Measurements from ENCODE around the gene LRRFIP2. TPM values are rescaled to one million over a fixed set of nuclear protein-coding genes. Genes with fewer than 3 reads are reported as not detected.
A peak's percentile ranks its signal among the peaks of the same experiment; 100 is the strongest.

LRRFIP2 gene
- total RNA-seq, 3 donors from 2014 or later, result 24.8 to 40.8 (median 26.6) TPM

DNA sequence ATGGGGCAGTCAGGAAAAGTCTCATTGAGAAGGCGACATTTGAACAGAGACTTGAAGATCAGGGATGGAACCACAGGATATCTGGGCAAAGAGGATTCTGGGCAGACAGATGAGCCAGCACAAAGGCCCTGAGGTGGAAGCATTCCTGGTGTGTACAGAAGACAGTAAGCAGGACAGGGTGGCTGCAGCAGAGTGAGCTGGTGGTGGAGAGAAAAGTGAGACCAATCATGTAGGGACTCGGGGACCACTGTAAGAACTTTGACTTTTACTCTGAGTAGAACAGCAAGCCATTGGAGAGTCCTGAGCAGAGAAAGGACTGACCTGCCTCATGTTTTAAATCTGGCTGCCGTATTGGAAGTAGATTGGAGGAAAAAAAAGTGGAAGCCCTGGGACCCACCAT lies 29.9 kb upstream of the LRRFIP2 start:
- no peaks in the 10 kb centered on the region for H3K9me3 Mint-ChIP-seq

DNA sequence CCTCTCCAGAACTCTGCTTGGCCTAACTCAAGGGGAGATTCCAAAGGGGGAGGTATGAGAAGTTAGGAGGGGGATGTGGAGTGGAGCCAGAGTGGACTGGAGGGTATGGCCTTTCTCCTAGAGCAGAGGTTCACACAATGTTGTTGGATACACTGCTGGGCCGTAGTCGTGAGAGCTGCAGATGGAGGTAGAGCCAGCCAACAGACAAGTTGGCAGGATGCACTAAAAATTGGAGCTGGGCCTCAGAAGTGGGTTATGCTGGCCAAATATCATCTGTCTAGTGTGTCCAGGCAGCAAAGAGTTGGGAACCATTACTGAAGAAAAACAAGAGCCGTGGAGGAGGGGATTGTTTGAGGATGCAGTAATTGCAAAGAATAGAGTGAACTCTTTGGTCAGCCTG lies 27.7 kb upstream of the LRRFIP2 start:
- Mint-ChIP-seq H3K36me3 (ENCODE audit: insufficient read depth) (no peaks in the 10 kb centered on the region), H3K4me3 (no peak overlapping the region), H3K9me3 (no peaks in the 10 kb centered on the region), H3K4me1 (ENCODE audit: low read depth) (no peaks in the 10 kb centered on the region), H3K27me3 (ENCODE audit: low read depth) (no peaks in the 10 kb centered on the region)
- no peak for ATAC-seq
- no peak for DNase-seq

More for the DNA sequence above, 29.9 kb upstream of the LRRFIP2 start:
- no peaks in the 10 kb centered on the region for H3K27me3 Mint-ChIP-seq (ENCODE audit: low read depth)
- H3K36me3 Mint-ChIP-seq (ENCODE audit: insufficient read depth), result no peaks in the 10 kb centered on the region
- no peak overlapping the region for H3K4me3 Mint-ChIP-seq
- no peak for ATAC-seq
- no peak for DNase-seq
- no peaks in the 10 kb centered on the region for H3K4me1 Mint-ChIP-seq (ENCODE audit: low read depth)

DNA sequence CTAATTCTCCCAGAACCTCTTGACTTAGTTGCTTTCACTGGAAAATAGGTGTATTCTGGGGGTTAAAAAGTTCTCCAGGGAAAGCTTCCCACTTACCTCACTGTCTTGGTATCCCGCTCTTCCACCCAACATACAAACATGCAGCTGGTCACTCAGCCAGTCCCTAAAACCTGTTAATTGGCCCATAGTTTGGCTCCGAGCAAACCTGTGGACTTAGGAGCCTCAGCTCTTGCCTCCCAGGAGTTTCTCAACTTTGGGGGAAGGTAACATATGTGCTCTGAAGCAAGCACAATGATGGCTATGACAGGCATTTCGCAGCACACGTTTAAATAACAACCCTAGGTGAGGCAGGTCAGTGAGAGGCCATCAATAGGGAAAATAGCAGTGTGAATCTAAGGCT lies 25.8 kb upstream of the LRRFIP2 start:
- no peaks in the 10 kb centered on the region for H3K27me3 Mint-ChIP-seq (ENCODE audit: low read depth)
- no peaks in the 10 kb centered on the region for H3K4me1 Mint-ChIP-seq (ENCODE audit: low read depth)
- H3K4me3 Mint-ChIP-seq, result no peak overlapping the region
- ATAC-seq (no peak), DNase-seq (no peak)
- H3K36me3 Mint-ChIP-seq (ENCODE audit: insufficient read depth), result no peaks in the 10 kb centered on the region
- no peaks in the 10 kb centered on the region for H3K9me3 Mint-ChIP-seq

DNA sequence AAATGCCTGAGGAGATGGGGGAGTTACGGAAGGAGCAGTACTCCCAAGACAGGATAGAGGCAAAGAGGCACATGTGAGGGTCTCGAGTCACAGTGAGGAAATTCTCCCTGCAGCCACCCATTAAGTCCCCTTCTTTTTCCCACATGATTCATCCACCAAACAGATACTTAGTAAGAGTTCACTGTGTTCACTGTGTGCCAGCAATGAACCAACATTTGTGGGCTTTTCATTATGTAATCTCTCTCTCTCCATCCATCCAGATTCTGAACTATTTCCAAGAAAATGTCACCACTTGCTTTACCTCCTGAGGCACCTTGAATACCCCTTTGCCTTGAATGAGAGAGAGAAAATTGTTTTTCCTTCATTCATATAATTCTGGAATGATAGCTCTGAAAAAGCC lies 24.6 kb upstream of the LRRFIP2 start:
- H3K27me3 Mint-ChIP-seq (ENCODE audit: low read depth), result no peaks in the 10 kb centered on the region
- ATAC-seq, result no peak
- DNase-seq, result no peak
- no peaks in the 10 kb centered on the region for H3K36me3 Mint-ChIP-seq (ENCODE audit: insufficient read depth)
- H3K4me3 Mint-ChIP-seq, result no peak overlapping the region
- H3K4me1 Mint-ChIP-seq (ENCODE audit: low read depth), result no peaks in the 10 kb centered on the region
- no peaks in the 10 kb centered on the region for H3K9me3 Mint-ChIP-seq

DNA sequence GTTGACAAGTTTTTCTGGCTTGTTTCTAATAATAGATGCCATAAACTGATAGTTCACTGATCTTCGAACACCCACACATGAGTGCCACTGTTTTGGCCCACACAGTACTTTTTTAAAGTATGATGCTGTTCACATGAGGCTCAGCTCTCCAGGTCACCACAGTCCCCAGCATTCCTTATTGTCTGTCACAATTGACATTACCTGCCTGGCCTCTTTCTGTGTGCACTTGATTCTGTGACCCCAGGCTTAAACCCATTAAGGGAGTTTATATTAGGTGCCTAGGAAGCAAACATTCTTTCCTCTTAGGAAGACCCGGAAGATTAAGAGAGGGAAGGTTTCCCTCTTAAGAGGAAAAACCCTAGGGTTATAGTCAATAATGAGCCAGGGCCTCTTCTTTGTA lies 24.2 kb upstream of the LRRFIP2 start:
- no peaks in the 10 kb centered on the region for H3K36me3 Mint-ChIP-seq (ENCODE audit: insufficient read depth)
- H3K9me3 Mint-ChIP-seq, result no peaks in the 10 kb centered on the region
- no peak for DNase-seq
- no peaks in the 10 kb centered on the region for H3K4me1 Mint-ChIP-seq (ENCODE audit: low read depth)
- H3K4me3 Mint-ChIP-seq, result no peak overlapping the region
- no peak for ATAC-seq
- H3K27me3 Mint-ChIP-seq (ENCODE audit: low read depth), result no peaks in the 10 kb centered on the region

DNA sequence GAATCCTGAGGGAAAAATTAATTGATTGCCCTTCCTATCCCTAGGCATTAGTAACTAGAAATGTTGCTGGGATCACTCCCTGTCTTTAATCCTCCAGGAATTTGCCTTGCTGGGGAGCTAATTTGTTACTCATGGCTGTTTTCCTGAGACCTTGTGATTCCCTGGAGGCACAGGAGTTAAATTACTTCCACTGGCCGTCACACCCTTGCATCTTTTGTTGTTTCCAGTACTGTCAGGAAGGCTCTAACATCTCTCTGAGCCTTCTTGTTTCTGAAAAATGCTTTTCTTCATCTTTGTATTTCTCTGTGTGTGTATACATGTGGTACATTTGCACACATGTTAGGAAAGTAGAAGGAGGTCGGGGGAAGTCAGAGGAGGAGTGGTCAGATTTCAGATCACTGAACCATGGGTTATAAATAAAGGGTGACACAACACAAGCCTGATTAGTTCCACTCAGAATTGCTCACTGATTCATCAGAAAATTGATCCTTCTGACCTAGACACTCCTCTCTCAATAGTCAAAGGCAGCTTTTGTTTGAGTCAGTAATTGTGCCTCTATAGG lies 23.5 kb upstream of the LRRFIP2 start:
- Mint-ChIP-seq H3K9me3 (no peaks in the 10 kb centered on the region), H3K36me3 (ENCODE audit: insufficient read depth) (no peaks in the 10 kb centered on the region), H3K27me3 (ENCODE audit: low read depth) (no peaks in the 10 kb centered on the region), H3K4me3 (no peak overlapping the region), H3K4me1 (ENCODE audit: low read depth) (no peaks in the 10 kb centered on the region)
- DNase-seq (no peak), ATAC-seq (no peak)

DNA sequence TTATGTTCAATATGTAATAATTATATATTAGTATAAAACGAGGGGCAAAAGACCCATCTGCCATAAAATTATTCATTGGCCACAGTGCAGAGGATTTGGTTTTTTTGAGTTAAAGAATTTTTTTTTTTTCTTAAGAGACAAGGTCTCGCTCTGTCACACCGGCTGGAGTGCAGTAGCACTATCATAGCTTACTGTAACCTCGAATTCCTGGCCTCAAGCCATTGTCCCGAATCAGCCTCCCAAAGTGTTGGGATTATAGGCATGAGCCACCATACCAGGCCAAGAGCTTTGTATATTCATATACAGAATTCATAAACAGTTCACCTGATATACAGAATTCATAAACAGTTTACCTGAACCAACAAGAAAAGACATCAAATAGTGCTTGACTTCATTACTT lies 20.2 kb upstream of the LRRFIP2 start:
- Mint-ChIP-seq H3K36me3 (ENCODE audit: insufficient read depth) (no peaks in the 10 kb centered on the region), H3K4me3 (no peak overlapping the region), H3K9me3 (no peaks in the 10 kb centered on the region), H3K4me1 (ENCODE audit: low read depth) (no peaks in the 10 kb centered on the region), H3K27me3 (ENCODE audit: low read depth) (no peaks in the 10 kb centered on the region)
- no peak for ATAC-seq
- no peak for DNase-seq

DNA sequence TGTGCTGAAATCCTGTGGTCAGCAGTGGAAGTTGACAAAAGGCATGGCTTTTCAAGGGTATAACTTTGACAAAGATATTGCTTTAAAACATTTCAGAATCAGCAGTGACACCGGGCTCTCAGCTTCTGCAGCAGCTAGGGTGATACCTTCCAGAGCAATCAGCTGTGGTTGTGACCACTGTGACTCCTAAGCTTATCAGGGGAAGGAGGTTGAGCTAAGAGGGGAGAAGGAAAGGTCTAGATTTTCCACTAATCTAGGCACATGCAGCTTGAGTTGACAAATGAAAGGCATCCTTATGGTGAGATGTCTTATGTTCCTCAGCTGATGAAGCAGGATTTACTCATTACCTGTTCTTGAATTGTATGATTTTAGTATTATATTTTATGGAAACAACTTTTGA lies 16.3 kb upstream of the LRRFIP2 start:
- no peak for ATAC-seq
- no peaks in the 10 kb centered on the region for H3K27me3 Mint-ChIP-seq (ENCODE audit: low read depth)
- DNase-seq, result no peak
- H3K9me3 Mint-ChIP-seq, result no peaks in the 10 kb centered on the region
- no peak overlapping the region for H3K4me3 Mint-ChIP-seq
- no peaks in the 10 kb centered on the region for H3K36me3 Mint-ChIP-seq (ENCODE audit: insufficient read depth)
- no peaks in the 10 kb centered on the region for H3K4me1 Mint-ChIP-seq (ENCODE audit: low read depth)

DNA sequence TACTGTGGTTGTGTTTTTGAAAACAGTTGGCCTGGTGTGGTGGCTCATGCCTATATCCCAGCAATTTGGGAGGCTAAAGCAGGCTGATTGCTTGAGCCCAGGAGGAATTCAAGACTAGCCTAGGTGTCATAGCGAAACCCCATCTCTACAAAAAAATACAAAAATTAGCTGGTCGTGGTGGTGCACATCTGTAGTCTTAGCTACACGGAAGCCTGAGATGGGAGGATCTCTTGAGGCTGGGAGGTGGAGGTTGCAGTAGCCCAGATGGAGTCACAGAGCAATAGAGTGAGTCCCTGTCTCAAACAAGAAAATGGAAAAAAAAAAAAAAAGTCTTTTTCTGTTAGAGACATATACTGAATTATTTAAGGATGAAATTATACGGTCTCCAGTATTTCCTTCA lies 14.7 kb upstream of the LRRFIP2 start:
- no peak overlapping the region for H3K4me3 Mint-ChIP-seq

DNA sequence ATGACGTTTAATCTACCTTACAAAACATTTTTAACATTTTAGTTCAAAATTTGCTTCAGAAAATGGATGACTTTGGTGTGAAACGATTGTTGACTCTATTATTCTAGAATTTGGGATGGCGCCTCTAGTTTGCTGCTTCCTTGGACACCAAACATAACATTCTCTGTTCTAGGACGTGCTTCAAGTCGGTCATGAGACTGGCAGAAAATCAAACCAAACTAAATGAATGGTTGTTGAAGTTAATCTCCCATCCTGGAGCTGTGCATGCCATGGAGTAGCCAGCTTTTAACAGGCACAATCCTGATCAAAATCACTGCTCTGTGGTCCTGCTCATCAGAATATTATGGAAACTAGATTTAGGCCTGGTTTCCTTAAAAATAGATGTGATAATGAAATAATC lies 9.6 kb upstream of the LRRFIP2 start:
- H3K9me3 Mint-ChIP-seq, result no peaks in the 10 kb centered on the region
- no peaks in the 10 kb centered on the region for H3K27me3 Mint-ChIP-seq (ENCODE audit: low read depth)
- no peak overlapping the region for H3K4me3 Mint-ChIP-seq
- peaks cover 1% of the 10 kb centered on the region for H3K36me3 Mint-ChIP-seq (ENCODE audit: insufficient read depth)
- DNase-seq, result no peak
- H3K4me1 Mint-ChIP-seq (ENCODE audit: low read depth), result peaks cover 18% of the 10 kb centered on the region
- no peak for ATAC-seq

More for the DNA sequence above, 14.7 kb upstream of the LRRFIP2 start:
- Mint-ChIP-seq H3K9me3 (no peaks in the 10 kb centered on the region), H3K36me3 (ENCODE audit: insufficient read depth) (no peaks in the 10 kb centered on the region), H3K27me3 (ENCODE audit: low read depth) (no peaks in the 10 kb centered on the region), H3K4me1 (ENCODE audit: low read depth) (no peaks in the 10 kb centered on the region)
- DNase-seq (no peak), ATAC-seq (no peak)

DNA sequence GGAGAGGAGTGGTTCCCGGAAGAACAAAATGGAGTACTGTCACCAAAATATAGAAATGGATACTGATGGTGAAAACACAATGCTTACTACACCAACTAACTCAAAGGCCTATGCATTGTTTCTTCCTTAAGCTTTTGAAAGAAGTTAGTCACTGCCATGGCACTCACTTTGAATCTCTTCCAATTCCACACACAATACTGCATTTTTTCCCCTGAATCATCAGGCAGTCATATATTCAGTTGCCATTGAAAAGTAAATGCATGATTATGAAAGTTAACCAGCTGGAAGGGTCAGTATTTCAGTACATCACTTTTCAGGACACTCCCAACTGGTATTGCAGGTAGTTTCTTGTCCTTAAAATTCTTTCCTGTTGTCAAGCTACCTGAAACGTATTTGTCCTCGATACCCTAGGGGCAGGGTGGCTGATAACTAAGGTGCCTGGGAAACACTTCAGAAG lies 9.0 kb upstream of the LRRFIP2 start:
- H3K36me3 Mint-ChIP-seq (ENCODE audit: insufficient read depth), result peaks cover 1% of the 10 kb centered on the region
- DNase-seq, result no peak

DNA sequence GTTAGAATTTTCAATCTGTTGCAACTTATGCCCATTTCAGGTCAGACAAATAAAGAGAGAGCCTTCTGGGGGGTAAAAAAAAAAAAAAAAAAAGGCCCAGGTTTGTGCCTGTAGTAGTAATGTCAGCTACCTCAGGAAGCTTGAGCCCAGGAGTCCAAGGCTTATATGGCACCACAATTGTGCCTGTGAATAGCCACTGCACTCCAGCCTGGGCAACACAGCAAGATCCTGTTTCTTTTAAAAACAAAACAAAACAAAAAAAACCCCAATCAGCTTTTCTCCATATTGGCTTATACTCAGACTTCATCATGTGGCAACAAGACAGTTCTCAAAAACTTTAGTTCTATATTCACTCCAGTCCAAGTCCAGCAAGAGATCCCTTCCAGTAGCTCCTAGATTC lies 8.4 kb upstream of the LRRFIP2 start:
- H3K27me3 Mint-ChIP-seq (ENCODE audit: low read depth), result no peaks in the 10 kb centered on the region
- DNase-seq (no peak), ATAC-seq (no peak)
- H3K4me3 Mint-ChIP-seq, result no peak overlapping the region
- peaks cover 1% of the 10 kb centered on the region for H3K36me3 Mint-ChIP-seq (ENCODE audit: insufficient read depth)
- peaks cover 26% of the 10 kb centered on the region for H3K4me1 Mint-ChIP-seq (ENCODE audit: low read depth)
- no peaks in the 10 kb centered on the region for H3K9me3 Mint-ChIP-seq

More for the DNA sequence above, 9.0 kb upstream of the LRRFIP2 start:
- no peak for ATAC-seq
- Mint-ChIP-seq H3K27me3 (ENCODE audit: low read depth) (no peaks in the 10 kb centered on the region), H3K9me3 (no peaks in the 10 kb centered on the region), H3K4me1 (ENCODE audit: low read depth) (peaks cover 20% of the 10 kb centered on the region), H3K4me3 (no peak overlapping the region)

DNA sequence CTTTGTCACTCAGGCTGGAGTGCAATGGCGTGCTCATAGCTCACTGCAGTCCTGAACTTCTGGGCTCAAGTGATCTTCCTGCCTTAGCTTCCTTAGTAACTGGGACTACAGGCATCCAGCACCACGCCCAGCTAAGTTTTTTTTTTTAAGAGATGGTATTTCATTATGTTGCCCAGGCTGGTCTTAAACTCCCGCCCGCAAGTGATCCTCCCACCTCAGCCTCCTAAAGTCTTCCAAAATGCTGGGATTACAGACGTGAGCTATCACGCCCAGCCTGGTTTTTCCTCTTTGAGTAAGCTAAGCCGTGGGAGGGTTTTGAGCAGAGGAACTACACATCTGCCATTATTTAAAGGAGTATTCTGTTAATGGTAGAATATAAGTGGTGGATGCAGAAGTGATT lies 7.4 kb upstream of the LRRFIP2 start:
- DNase-seq (no peak), ATAC-seq (no peak)
- H3K27me3 Mint-ChIP-seq (ENCODE audit: low read depth), result no peaks in the 10 kb centered on the region
- H3K9me3 Mint-ChIP-seq, result no peaks in the 10 kb centered on the region
- H3K4me1 Mint-ChIP-seq (ENCODE audit: low read depth), result peaks cover 36% of the 10 kb centered on the region
- no peak overlapping the region for H3K4me3 Mint-ChIP-seq
- peaks cover 1% of the 10 kb centered on the region for H3K36me3 Mint-ChIP-seq (ENCODE audit: insufficient read depth)

DNA sequence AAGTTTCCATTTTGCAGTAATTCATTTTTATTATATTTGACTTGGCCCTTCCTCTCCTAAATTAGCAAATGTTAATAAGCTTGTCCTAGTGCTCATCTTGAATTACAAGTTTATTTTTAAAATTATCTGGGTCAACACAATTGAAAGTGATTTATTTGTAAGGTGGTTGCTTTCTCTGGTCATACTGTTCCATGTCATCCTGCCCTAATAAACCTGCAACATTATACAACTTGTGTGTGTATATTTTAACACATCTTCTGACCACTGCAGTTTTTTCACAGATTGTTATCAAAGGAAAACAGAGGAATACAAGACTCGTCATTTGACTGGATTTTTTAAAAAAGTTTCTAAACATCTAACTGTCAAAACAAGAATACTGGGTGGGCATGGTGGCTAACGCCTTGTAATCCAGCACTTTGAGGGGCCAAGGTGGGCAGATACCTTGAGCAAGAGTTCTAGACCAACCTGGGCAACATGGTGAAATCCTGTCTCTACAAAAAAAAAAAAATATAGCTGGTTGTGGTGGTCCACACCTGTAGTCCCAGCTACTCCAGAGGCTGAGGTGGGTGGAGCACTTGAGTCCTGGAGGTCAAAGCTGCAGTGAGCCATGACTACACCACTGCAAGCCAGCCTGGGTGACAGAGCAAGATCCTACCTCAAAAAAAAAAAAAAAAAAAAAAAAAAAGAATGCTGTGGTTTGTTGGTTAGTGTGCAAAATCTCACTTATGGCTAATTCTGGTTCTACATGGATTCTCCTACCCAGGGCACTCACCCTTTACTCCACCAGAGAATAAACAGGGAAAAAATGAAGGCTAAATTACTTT lies 5.0 kb upstream of the LRRFIP2 start:
- Mint-ChIP-seq H3K27me3 (ENCODE audit: low read depth) (no peaks in the 10 kb centered on the region), H3K9me3 (no peaks in the 10 kb centered on the region), H3K4me1 (ENCODE audit: low read depth) (peaks cover 45% of the 10 kb centered on the region), H3K36me3 (ENCODE audit: insufficient read depth) (peaks cover 1% of the 10 kb centered on the region), H3K4me3 (no peak overlapping the region)
- ATAC-seq (no peak), DNase-seq (no peak)

DNA sequence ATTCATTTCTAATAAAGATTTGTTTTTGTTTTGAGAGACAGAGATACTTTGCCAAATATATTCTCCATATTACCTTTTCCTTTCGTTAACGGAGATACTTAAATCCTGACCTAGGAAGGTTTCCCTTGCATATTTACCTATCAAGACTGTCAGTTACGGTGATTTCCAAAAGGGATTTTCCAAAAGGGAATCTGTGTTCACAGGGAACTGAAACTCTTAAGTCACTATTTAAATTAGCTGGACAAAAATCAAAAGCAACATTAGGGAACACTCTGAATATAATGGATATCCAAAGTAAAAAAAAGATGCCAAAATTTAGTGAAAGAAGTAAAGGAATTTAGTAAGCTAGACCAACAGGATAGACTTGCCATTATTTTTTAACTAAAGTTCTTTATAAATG lies 576 bp downstream of the LRRFIP2 start:
- H3K36me3 Mint-ChIP-seq (ENCODE audit: insufficient read depth), result peaks cover 17% of the 10 kb centered on the region
- DNase-seq, result no peak
- H3K4me1 Mint-ChIP-seq (ENCODE audit: low read depth), result peaks cover 49% of the 10 kb centered on the region
- no peaks in the 10 kb centered on the region for H3K27me3 Mint-ChIP-seq (ENCODE audit: low read depth)
- H3K9me3 Mint-ChIP-seq, result no peaks in the 10 kb centered on the region
- ATAC-seq, result no peak
- peak overlapping the region; percentile 94 for H3K4me3 Mint-ChIP-seq

Measured in activated T-cell treated with anti-CD3 and anti-CD28 coated beads, Interleukin-2, amount 50 U/mL, for 4 hours (primary cell).